GM13976 (cell line): ENCODE results near the gene ANO4.

ENCODE experiments used
- DNase-seq: peaks from one replicate; pipeline ENCODE4 v3.0.0; 2012; ENCODE audit warnings: low spot score
- in situ Hi-C: fragments of 300-500 bp; cut with MboI; formaldehyde crosslinking; loops from one replicate; pipeline ENCODE4 v1.12.0; 2022; ENCODE audit warnings: low sequenced_read_pairs, mixed read lengths, inconsistent platforms; ENCODE audit not compliant: unreplicated experiment
- TF ChIP-seq, protein P1 (sequence below): IDR thresholded peaks from 2 replicates; pipeline ENCODE4 v1.5.1; 2012; ENCODE audit warnings: borderline replicate concordance, mild to moderate bottlenecking; ENCODE audit not compliant: insufficient read depth; ENCODE audit errors: extremely low read depth, missing control alignments, control extremely low read depth

Gene ANO4

DNA sequence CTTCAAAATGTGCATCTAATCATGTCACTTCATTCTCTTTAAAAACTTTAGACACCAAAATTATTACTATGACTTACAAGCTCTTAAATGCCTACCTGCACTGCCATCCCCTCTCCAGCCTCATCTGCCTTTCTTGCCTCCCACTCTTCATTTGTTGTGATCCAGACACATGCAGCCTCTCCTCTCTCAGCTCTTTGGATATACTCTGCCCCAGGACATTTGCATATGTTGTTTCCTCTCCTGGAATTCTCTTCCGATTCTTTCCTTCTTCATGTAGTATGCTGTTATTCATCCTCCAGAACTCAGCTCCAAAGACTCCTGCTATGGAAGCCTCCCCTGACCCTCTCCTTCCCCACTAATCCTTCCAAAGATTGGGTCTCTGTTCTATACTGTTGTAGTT, 197.6 kb downstream of the ANO4 start:
- no peak for DNase-seq
- in situ Hi-C loops = no loop called here

DNA sequence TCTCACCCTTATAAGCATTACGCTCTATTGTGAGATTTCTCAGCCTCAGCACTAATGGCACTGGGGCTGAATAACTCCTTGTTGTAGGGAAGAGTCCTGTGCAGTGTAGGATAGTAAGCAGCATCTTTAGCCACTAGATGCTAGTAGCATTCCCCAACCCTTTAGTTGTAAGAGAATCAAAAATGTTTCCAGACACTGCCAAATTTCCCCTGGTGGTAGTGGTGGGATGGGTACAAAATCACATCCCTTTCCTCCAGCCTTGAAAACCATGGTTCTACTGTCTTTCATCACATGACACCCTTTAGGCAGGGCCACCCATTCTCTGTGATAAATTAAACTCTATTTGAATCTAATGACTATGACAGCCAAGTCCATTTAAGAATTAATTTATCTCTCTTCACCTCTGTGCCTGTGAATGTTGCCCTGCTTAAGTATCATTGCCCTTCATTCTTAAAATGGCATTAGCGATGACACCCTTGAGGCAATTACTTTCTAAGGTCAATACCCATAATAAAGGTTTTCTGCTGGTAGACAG, 199.4 kb downstream of the ANO4 start:
- DNase-seq = no peak
- in situ Hi-C loops = no loop called here
- TF ChIP-seq, protein P1, sequence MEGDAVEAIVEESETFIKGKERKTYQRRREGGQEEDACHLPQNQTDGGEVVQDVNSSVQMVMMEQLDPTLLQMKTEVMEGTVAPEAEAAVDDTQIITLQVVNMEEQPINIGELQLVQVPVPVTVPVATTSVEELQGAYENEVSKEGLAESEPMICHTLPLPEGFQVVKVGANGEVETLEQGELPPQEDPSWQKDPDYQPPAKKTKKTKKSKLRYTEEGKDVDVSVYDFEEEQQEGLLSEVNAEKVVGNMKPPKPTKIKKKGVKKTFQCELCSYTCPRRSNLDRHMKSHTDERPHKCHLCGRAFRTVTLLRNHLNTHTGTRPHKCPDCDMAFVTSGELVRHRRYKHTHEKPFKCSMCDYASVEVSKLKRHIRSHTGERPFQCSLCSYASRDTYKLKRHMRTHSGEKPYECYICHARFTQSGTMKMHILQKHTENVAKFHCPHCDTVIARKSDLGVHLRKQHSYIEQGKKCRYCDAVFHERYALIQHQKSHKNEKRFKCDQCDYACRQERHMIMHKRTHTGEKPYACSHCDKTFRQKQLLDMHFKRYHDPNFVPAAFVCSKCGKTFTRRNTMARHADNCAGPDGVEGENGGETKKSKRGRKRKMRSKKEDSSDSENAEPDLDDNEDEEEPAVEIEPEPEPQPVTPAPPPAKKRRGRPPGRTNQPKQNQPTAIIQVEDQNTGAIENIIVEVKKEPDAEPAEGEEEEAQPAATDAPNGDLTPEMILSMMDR = no peak

More for the DNA sequence above, 197.6 kb downstream of the ANO4 start:
- TF ChIP-seq, protein P1 = no peak

DNA sequence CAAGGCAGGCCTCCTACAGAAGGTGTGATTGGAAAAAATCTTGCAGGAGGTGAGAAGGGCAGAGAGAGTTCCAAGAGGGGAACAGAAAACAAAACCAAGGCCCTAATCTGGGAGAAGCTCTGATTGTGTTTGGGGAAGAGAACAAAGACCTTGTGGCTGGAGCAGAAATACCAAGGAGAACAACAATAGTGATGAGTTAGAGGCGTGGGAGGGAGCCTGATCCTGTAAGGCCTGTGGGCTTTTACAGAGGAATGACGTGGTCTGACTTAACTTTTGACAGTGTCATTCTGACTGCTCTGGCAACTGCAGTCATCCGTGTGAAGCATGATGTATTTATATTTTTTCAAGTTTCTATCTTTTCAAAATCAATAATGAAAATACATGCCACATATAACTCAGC, 200.6 kb downstream of the ANO4 start:
- peak; percentile 17 for DNase-seq
- TF ChIP-seq, protein P1 = no peak
- in situ Hi-C loops = no loop called here

DNA sequence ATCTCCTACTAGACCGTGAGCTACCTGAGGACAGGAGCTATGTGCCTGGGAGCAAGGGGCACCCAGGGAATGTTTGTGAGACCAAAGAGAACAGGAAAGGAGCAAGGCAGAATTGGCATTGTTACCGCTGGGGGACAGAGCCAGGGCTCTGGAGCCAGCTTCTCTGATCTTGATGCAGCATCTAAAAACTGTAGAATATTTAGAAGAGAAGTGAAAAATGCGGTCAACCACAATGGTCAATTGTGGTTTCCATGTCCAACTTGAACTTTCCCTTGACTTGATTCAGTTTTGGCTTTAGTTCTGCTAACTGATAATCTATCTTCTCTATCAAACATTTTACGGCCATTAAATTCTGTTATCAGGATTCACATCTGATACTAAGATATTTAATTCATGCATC, 201.2 kb downstream of the ANO4 start:
- TF ChIP-seq, protein P1 = no peak
- in situ Hi-C loops = no loop called here
- DNase-seq = peak; percentile 6

DNA sequence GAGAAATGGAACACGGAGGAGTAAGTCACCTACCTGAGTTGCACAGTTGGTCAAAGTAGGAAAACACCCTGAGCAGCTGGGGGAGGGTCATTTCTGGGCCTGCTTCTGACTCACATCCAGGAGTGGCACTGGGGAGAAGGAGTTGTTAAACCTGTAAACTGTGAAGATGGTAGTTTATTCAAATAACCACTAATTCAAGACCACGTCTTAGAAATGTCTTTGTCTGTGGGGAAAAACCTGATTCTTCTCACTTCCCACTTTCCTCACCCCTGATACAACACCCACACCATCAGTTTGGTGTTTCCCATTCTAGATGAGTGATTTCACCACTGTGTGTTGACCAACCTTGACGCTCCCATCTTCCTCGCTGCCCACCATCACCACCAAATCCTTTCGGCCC, 207.1 kb downstream of the ANO4 start:
- TF ChIP-seq, protein P1 = no peak
- in situ Hi-C loops = no loop called here
- no peak for DNase-seq

DNA sequence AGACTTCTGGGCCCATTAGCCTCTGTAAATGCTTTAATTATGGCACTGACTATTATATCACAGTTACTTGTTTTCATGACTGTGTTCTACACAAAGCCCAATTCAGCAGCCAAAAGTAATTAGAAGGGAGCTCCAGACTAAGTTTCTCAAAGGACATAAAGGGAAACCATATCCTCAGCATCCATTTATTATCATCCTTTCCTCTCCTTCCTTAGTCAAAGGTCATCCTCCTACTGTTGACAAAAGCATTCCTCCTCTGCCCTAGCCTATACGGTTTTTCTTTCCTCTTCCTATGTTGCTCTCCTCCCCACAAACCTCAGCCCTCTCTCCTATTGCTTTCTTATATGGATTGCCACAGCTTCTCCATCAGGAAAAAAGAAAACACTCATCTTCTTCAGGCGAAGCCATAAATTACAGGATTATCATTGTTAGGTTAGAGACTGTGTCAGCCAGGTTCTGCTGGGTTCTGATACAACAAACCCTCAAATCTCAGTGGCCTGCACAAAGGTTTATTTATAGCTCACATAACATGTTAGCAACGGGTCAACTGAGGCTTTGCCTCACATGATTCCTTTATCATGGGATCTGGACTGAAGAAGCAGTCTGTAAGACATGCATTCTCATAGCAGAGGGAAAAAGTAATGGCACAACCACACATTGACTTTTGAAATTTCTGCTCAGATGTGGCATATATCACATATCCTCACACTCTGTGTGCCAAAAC, 208.3 kb downstream of the ANO4 start:
- no peak for DNase-seq
- TF ChIP-seq, protein P1 = no peak
- in situ Hi-C loops = no loop called here
